ENCODE measurements around the gene OR6M1. TPM values are rescaled to one million over a fixed set of nuclear protein-coding genes. Genes with fewer than 3 reads are reported as not detected.

OR6M1 gene, protein sequence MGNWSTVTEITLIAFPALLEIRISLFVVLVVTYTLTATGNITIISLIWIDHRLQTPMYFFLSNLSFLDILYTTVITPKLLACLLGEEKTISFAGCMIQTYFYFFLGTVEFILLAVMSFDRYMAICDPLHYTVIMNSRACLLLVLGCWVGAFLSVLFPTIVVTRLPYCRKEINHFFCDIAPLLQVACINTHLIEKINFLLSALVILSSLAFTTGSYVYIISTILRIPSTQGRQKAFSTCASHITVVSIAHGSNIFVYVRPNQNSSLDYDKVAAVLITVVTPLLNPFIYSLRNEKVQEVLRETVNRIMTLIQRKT
- not detected in 2 replicates for total RNA-seq

DNA sequence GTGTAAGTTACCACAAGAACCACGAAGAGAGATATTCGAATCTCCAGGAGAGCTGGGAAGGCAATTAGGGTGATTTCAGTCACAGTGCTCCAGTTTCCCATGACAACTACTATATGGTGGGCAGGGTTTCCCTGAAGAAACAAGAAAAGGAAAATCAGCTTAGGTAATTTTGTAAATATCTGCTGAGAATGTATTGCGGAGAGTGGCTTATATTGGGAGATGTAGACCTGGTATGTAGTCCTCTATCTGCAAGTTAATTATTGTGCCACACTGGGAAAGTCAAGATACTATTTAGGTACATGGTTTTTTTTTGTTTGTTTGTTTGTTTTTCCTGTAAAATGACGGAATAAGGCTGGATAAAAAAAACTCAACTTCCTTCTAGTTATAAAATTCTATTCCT is at the start of gene OR6M1:
Gene OR6M1, minus strand, starts transcription at position 101 of the 400 bp plus-strand sequence. Its CDS starts 0 bp downstream, at position 101.

Other genes with a start within 250 kb of the OR6M1 start
- gene SCN3B, start 151.7 kb downstream of the OR6M1 start, total RNA-seq, result 0.69 and 0.93 TPM in 2 replicates
- 5.0 and 7.6 TPM in 2 replicates for gene ZNF202, start 64.7 kb downstream of the OR6M1 start, total RNA-seq
- gene OR6X1, start 51.8 kb downstream of the OR6M1 start, total RNA-seq, result not detected in 2 replicates
- not detected in 2 replicates for gene TMEM225, start 79.3 kb upstream of the OR6M1 start, total RNA-seq
- gene OR8D4, start 95.8 kb upstream of the OR6M1 start, total RNA-seq, result not detected in 2 replicates
- gene OR4D5, start 133.3 kb upstream of the OR6M1 start, total RNA-seq, result not detected in 2 replicates
- gene OR6T1, start 137.5 kb upstream of the OR6M1 start, total RNA-seq, result not detected in 2 replicates
- gene OR10S1, start 171.4 kb upstream of the OR6M1 start, total RNA-seq, result not detected in 2 replicates
- not detected in 2 replicates for gene OR10G6, start 188.8 kb upstream of the OR6M1 start, total RNA-seq
- gene OR10G4, start 206.6 kb upstream of the OR6M1 start, total RNA-seq, result not detected in 2 replicates
- gene OR10G9, start 216.7 kb upstream of the OR6M1 start, total RNA-seq, result not detected in 2 replicates
- not detected in 2 replicates for gene OR10G8, start 220.4 kb upstream of the OR6M1 start, total RNA-seq
- gene OR10G7, start 235.0 kb upstream of the OR6M1 start, total RNA-seq, result not detected in 2 replicates